ENCODE data around the gene ETV3.

The ETV3 gene

DNA sequence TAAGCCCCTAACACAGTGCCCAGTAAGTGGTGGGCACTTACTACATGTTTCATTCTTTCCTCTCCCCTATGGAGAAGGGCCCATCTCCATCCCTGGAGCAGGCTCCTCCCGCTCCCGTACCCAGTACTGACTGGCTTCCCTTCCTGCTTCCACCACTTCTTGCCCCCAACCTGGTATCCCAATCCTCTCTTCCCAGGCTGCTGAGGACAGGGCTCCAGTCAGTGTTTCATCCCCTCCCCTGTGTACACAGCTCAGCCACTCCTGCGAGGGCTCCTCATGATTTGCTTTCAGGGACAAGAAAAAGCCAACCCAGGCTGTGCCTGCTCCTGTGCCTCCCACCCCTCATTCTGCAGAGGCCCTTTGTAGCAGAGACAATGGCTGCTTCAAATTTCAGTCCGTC, 20.8 kb upstream of the ETV3 start:
- no peak for DNase-seq

- no peak for DNase-seq
Measured at GRCh38 chr1:157157501-157158190, 19.5 kb upstream of the ETV3 start.

DNA sequence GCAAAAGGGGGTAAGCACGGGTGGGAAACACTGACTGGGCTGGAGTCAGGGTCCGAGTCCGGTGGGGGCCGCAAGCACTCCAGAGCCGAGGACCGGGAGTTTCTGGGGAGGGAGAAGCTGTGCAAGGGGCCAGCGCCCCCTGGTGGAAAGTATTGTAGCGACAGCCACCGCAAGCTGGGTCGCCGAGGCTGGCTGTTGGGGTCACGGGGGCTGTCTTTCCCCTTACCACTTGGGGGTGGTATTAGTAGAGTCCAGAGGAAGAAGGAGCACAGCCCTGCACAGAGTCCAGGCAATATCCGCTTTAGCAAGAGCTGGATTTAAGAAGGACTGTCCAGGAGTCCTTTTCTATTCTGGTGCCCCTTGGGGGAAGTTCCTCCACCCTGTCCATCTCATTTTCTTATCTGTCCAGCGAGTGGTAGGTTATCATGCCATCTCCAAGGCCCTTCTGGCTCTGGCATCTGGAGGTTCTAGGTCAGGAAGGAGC, 17.9 kb upstream of the ETV3 start:
- peak; percentile 83 to 84 for DNase-seq

GRCh38 chr1:157155658-157156057, 17.5 kb upstream of the ETV3 start:
- no peak for DNase-seq

DNA sequence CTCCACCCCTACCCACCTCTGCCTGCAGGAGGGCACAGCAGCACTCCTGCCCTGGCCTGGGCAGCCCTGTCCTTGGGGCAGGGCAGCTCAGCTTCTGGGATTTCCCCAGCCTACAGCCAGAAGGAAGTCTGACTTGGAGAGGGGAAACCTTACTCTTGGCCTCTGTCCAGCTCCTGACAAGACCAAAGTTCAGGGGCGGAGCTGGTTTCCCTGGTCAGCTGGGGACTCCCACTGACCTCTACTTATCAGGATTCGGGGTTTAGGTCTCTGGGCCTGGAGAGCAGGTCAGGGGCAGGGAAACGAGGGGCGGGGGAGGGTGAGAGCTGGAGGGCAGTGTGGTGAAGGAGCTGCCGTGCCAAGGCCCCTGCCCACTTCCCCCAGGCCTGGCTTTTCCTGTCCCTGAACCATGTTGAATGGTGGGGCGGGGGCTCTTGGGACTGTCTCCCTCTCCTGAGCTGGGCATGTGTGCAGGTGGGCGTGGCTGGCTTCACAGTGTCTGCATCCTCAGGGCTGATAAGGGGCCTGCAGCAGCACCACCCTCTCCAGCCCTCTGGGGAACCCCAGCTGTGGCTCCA, 16.8 kb upstream of the ETV3 start:
- DNase-seq = no peak

GRCh38 chr1:157154291-157154690, 16.1 kb upstream of the ETV3 start:
- no peak for DNase-seq

- no peak for DNase-seq
Measured at GRCh38 chr1:157153746-157154145, 15.6 kb upstream of the ETV3 start.

- no peak for DNase-seq
Measured at GRCh38 chr1:157152510-157152909, 14.3 kb upstream of the ETV3 start.

GRCh38 chr1:157151506-157151905, 13.3 kb upstream of the ETV3 start:
- no peak for DNase-seq

DNA sequence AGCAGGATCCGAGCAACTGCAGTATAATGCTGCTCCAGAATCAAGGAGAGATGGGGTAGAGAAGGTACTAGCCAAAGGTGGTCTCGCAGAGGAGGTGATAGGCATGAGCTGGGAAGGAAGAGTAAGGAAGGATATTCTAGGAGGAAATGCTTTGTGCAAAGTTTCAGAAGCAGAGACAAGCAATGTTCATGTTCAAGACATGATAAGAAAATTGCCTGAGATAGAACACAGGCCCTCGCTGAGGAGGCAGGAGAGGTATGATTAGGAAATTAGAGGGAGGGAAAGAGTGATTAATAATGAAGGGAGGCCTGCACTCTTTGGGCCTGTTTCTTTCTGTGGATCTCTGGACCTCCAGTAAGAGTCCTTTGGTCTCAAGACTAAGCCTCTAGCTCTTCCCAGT, 12.9 kb upstream of the ETV3 start:
- no peak for DNase-seq

DNA sequence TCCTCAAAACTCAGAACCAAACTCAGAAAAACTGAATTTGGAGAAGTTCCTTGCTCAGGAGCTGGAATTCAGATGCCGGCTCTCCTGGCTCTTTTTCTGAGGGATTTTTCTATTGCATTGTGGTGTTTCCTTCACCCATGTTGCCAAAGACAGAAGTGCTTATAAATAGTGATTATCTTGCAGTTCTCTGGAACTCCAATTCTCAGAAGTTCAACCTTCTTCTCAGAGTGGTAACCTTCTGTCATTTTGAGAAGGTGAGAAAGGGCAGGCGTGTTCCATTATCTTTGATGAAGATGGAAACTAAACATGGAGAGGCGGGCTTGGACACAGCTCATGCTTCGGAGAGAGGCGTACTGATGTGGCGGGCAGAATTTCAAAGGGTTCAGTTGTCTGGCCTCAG, 12.4 kb upstream of the ETV3 start:
- DNase-seq = no peak

GRCh38 chr1:157147906-157148700, 9.9 kb upstream of the ETV3 start:
- no peak for DNase-seq

DNA sequence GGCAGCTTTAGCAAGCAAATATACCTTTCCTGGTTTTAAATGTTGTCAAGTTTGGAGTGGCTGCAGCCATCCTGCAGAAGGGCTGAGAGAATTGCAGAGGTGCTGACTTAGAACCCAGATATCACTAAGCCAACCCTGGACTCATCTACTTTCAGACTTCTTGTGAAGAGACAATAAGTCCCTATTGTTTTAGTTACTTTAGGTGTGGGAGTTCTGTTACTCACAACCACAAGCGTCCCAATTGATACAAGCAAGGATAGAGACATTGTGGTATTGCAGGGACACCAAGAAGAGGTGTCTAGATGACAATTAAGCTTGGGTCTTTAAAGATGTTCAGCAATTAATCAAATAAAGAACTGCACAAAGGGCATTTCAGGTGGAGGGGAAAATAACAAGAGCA, 8.8 kb upstream of the ETV3 start:
- DNase-seq = no peak

GRCh38 chr1:157146244-157146643, 8.0 kb upstream of the ETV3 start:
- DNase-seq = no peak

DNA sequence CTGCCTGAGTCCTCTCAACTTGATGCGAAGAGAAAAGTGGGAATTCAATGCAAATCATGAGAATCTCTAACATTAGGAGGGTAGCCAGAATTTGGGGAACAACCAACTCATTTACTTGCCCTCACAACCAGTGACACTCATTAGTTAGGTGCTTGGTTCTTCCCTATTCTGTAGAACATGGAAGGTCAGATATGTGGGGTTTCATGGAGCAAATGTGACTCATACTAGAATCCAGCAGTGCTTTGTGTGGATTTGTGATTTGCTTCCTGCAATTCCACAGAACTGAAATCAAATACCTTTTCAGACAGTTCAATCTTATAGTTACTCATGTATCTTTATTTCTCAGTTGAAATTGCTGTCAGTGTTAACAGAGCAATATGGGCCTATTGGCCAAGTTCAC, 6.9 kb upstream of the ETV3 start:
- no peak for DNase-seq

GRCh38 chr1:157144509-157144908, 6.3 kb upstream of the ETV3 start:
- DNase-seq = no peak

DNA sequence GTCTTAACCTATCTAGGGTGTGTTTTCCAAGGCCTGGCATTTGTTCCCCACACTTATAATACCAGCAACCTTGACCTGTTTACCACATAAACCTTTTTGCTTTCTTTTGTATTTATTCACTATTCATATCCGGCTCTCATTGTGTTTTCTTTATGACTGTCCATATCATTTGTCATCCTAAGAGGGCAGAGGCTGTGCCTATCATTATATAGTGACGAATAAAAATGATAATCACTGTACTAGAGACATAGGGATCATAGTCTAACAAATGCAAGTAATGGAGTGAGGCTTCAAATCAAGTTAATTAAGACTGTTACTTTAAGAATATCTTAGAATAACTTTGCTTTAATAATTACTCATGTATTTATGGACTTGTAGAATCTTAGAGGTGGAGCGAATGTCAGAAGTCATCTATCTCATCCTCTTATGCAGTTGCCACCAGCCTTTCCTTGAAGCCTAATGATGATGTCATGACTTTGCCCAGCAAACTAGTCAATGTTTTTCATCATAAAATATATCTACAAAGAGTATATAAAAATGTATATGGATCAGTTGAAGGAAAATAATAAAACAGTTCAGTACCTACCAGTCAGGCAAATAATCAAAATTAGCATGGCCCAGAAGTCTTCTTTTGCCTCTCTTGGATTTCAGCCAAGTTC, 4.7 kb upstream of the ETV3 start:
- DNase-seq = no peak

DNA sequence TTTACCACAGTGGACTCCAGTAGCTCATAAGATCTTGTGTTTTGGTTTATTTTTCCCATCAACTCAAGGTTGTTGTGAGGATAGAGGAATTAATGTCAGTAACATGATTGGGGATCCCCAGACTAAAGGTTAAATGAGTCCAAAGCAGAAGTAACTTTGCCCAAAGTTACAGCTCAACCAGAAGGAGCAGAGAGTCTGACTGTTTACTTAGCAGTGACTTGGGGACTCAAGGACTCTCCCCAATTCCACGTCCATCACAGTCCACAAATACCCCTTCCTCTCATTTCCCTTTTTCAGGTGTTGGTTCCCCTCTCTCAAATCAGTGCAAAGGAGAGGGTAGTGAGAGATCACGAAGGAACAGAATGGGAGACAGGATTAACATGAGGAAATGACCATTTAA, 4.0 kb upstream of the ETV3 start:
- DNase-seq = no peak

- DNase-seq = no peak
Measured at GRCh38 chr1:157141212-157141855, 3.1 kb upstream of the ETV3 start.

GRCh38 chr1:157140063-157140588, 1.9 kb upstream of the ETV3 start:
- DNase-seq = no peak

DNA sequence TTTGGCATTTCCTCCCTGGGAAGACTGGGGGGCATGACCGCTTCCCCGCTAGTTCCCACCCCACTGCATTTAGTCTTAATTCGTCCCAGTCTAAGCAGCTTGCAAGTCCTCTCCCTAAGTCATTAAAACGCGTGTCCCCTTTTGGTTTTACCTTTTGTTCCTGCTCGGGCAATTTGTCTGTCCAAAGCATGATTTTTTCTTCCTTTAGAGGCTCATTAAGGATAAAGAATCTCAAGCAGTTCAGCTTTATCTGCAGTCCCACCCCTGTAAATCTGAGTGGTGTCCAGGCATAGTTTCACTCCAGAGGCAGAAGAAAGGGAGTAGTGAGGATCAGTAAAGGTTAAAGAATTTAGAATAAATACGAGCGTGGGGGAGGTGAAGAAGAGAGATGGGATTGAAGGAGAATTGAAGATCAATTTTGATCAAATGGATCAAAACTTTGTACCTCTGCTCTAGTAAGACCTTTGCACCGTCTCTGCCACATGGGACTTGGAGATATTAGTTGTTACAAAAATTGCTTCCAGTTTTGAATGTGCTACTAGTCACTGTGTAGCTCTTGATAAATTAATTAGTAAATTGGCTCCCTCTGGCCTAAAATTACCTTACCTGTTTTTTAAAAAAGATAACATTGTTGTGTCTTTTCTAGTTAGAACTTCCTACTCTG, 989 bp upstream of the ETV3 start:
- no peak for DNase-seq
